Measurements from ENCODE around the gene GEMIN8.

The GEMIN8 gene

DNA sequence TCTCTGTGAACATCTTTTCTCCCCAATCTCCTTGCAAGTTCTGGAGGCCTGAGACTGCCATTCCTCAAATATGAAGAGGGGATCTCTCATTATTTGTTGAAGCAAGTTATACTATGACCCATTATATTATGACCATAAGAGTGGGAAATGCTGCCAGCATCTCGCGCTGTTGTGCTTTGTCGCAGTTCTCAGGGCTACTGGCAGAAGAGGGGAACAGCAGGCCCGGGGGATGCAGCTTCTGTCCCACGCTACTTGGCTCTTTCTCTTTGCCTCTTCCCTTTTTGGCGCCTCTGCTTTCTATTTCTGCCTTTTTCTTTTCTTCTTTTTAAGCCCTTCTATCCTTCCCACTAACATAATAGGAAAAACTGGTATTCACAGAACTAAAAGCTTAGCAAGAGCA, 64.2 kb downstream of the GEMIN8 start:
- no peaks in the 10 kb centered on the region for H3K27me3 ChIP-seq (ENCODE audit: insufficient read depth, low read length)
- no peaks in the 10 kb centered on the region for H3K36me3 ChIP-seq (ENCODE audit: insufficient read depth, low read length)
- H3K4me3 ChIP-seq (ENCODE audit: low read length): no peak overlapping the region
- no peaks in the 10 kb centered on the region for H3K9me3 ChIP-seq (ENCODE audit: low read length)
- H3K4me1 ChIP-seq (ENCODE audit: insufficient read depth, low read length): no peaks in the 10 kb centered on the region
- no peak overlapping the region for H2AFZ ChIP-seq (ENCODE audit: low read depth, low read length)

DNA sequence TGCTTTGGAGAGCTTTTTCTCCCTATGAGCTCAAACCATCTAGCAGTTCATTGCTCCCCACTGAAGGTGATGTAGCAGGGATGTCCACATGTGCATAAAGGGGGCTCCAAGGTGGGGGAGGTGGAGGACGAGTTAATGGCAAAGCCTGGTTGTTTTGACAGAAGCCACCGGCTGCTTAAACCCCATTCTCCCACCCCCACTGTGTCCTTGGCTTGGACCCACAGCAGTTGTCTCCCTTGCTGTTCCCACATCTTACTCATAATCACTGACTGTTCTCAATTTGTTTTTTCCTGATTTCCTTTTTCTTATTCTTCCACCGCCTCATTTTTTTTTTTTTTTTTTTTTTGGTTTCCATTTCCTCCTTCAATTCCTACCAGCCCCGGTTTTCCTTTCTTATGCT, 72.7 kb downstream of the GEMIN8 start:
- no peaks in the 10 kb centered on the region for H3K9me3 ChIP-seq (ENCODE audit: low read length)
- no peaks in the 10 kb centered on the region for H3K27me3 ChIP-seq (ENCODE audit: insufficient read depth, low read length)
- H3K36me3 ChIP-seq (ENCODE audit: insufficient read depth, low read length): no peaks in the 10 kb centered on the region
- H3K4me3 ChIP-seq (ENCODE audit: low read length): no peak overlapping the region
- H2AFZ ChIP-seq (ENCODE audit: low read depth, low read length): no peak overlapping the region
- H3K4me1 ChIP-seq (ENCODE audit: insufficient read depth, low read length): no peaks in the 10 kb centered on the region

Measured in neuron (in vitro differentiated cells).